HepG2 (cell line): Measurements from ENCODE around the gene JAZF1. TPM values are rescaled to one million over a fixed set of nuclear protein-coding genes. Genes with fewer than 3 reads are reported as not detected.

Source experiments
- ATAC-seq: fragments of 200-7000 bp; cut with Tn5 transposase; 3 replicates; pipeline ENCODE4 v1.9.1; 2020; ENCODE audit warnings: mild to moderate bottlenecking, moderate library complexity
- BruUV-seq: library from RNA; stranded (reverse); fragments of 400-500 nt; replicated peaks from 2 replicates; lab custom pipeline; 2021; lab: Mats Ljungman, UMichigan
- CTCF ChIA-PET: fragments of 300-600 bp; formaldehyde crosslinking; extraction: SDS; loops from one replicate; lab custom pipeline; 2021; ENCODE audit warnings: low total read pairs, inconsistent platforms, low intra/inter-chr PET ratio; lab: Yijun Ruan, JAX
- POLR2A ChIA-PET: fragments of 350-600 bp; sonication (Branson Sonifier 250); formaldehyde crosslinking; loops from one replicate; lab custom pipeline; 2020; ENCODE audit warnings: antibody characterized with exemption, inconsistent platforms; lab: Yijun Ruan, JAX
- DNase-seq: peaks from one replicate; pipeline ENCODE4 v3.0.0-alpha.2; 2015; ENCODE audit warnings: low spot score
- FAIRE-seq: peaks from 3 replicates; lab custom pipeline; 2011; peaks lifted over from hg19 to GRCh38; lab: Jason Lieb, UNC
- H2AFZ ChIP-seq: one replicate; pipeline ENCODE4 v1.6.1; 2011; ENCODE audit warnings: low read length, inconsistent platforms
- H3K27ac ChIP-seq: fragments of 300-600 bp; 3 replicates; pipeline ENCODE4 v1.8.0; 2011; ENCODE audit warnings: mixed run types, mild to moderate bottlenecking, mixed read lengths, low read length, inconsistent platforms; ENCODE audit not compliant: insufficient read depth; ENCODE audit errors: extremely low read length
- H3K27me3 ChIP-seq, 2 experiments: fragments of 200-600 bp in 1 of 2; 2 replicates in 1 of 2; 3 replicates in 1 of 2; pipeline versions ENCODE4 v1.6.0 to v1.8.0; 2011; ENCODE audit warnings: low read length in 2 of 2, mild to moderate bottlenecking in 2 of 2, moderate library complexity in 2 of 2, inconsistent platforms in 1 of 2; ENCODE audit not compliant: insufficient read depth in 2 of 2, control insufficient read depth in 1 of 2
- H3K36me3 ChIP-seq, 2 experiments: fragments of 200-600 bp in 1 of 2; replicated peaks in 1 of 2; 2 replicates in 1 of 2; 3 replicates in 1 of 2; pipeline versions ENCODE4 v1.5.1 to v1.8.0; 2011; ENCODE audit warnings: low read length in 2 of 2, inconsistent platforms in 1 of 2; ENCODE audit not compliant: insufficient read depth in 2 of 2, control insufficient read depth in 1 of 2
- H3K4me1 ChIP-seq: 2 replicates; pipeline ENCODE4 v1.5.1; 2012; ENCODE audit warnings: low read length, inconsistent platforms; ENCODE audit not compliant: insufficient read depth
- H3K4me2 ChIP-seq: 2 replicates; pipeline ENCODE4 v1.6.0; 2011; ENCODE audit warnings: low read depth, low read length, inconsistent platforms
- H3K4me3 ChIP-seq, 3 experiments: fragments of 200-600 bp in 1 of 3; sonication (generic), shearing (Covaris generic) in 1 of 3; replicated peaks in 1 of 3; 2 replicates each; pipeline ENCODE4 v1.5.1; 2011 to 2016; ENCODE audit warnings: low read length in 3 of 3, inconsistent platforms in 2 of 3, low read depth in 2 of 3, mild to moderate bottlenecking in 2 of 3, control low read depth in 1 of 3, mixed read lengths in 1 of 3; ENCODE audit not compliant: insufficient read depth in 1 of 3
- H3K79me2 ChIP-seq: one replicate; pipeline ENCODE4 v1.6.1; 2011; ENCODE audit warnings: low read length, inconsistent platforms; ENCODE audit not compliant: insufficient read depth
- H3K9ac ChIP-seq: 2 replicates; pipeline ENCODE4 v1.6.0; 2011; ENCODE audit warnings: mild to moderate bottlenecking, low read depth, low read length, inconsistent platforms; ENCODE audit not compliant: insufficient read depth
- H3K9me3 ChIP-seq: 2 replicates; pipeline ENCODE4 v1.5.1; 2012; ENCODE audit warnings: mild to moderate bottlenecking, low read length
- H4K20me1 ChIP-seq: 2 replicates; pipeline ENCODE4 v1.6.0; 2011; ENCODE audit warnings: inconsistent platforms, mild to moderate bottlenecking, low read length, moderate library complexity; ENCODE audit not compliant: insufficient read depth
- ARID5B ChIP-seq: IDR thresholded peaks from 2 replicates; pipeline ENCODE4 v1.4.0; 2020; ENCODE audit warnings: mild to moderate bottlenecking, missing genetic modification reagents
- ATF7-NPFF ChIP-seq: sonication (generic); formaldehyde crosslinking; IDR thresholded peaks from 2 replicates; pipeline ENCODE4 v1.8.1; 2023; ENCODE audit warnings: mild to moderate bottlenecking, low read depth, missing genetic modification reagents, moderate library complexity
- CREM ChIP-seq, 2 experiments: sonication (generic) in 1 of 2; formaldehyde crosslinking in 1 of 2; IDR thresholded peaks; 2 replicates each; pipeline versions ENCODE4 v1.4.0 to v1.6.1; 2016 to 2020; ENCODE audit warnings: antibody characterized with exemption in 1 of 2, mild to moderate bottlenecking in 1 of 2, missing genetic modification reagents in 1 of 2
- ELF4 ChIP-seq: sonication (generic); formaldehyde crosslinking; IDR thresholded peaks from 2 replicates; pipeline ENCODE4 v1.5.0; 2020; ENCODE audit warnings: missing genetic modification reagents, mild to moderate bottlenecking, moderate library complexity, borderline replicate concordance
- JUNB ChIP-seq: sonication (generic); formaldehyde crosslinking; IDR thresholded peaks from 2 replicates; pipeline ENCODE4 v1.8.0; 2022; ENCODE audit warnings: missing genetic modification reagents, mild to moderate bottlenecking, borderline replicate concordance
- JUND ChIP-seq: sonication (generic); formaldehyde crosslinking; IDR thresholded peaks from 2 replicates; pipeline ENCODE4 v1.8.0; 2022; ENCODE audit warnings: mild to moderate bottlenecking, missing genetic modification reagents
- NKX3-1 ChIP-seq: sonication (generic); formaldehyde crosslinking; IDR thresholded peaks from 2 replicates; pipeline ENCODE4 v1.5.0; 2020; ENCODE audit warnings: missing genetic modification reagents
- NR2F1 ChIP-seq, 2 experiments: fragments of 450-650 bp in 1 of 2; formaldehyde crosslinking in 1 of 2; IDR thresholded peaks; 2 replicates each; pipeline versions ENCODE4 v1.5.0 to v1.6.1; 2016 to 2020; ENCODE audit warnings: mild to moderate bottlenecking in 1 of 2, missing compliant biosample characterization in 1 of 2, missing genetic modification reagents in 1 of 2, moderate library complexity in 1 of 2
- PBX2 ChIP-seq: IDR thresholded peaks from 2 replicates; pipeline ENCODE4 v1.6.1; 2016; ENCODE audit warnings: control low read depth
- PHB2 ChIP-seq: fragments of 450-650 bp; IDR thresholded peaks from 2 replicates; pipeline ENCODE4 v1.6.1; 2018; ENCODE audit not compliant: partially characterized antibody
- RCOR2 ChIP-seq: IDR thresholded peaks from 2 replicates; pipeline ENCODE4 v1.6.1; 2016; ENCODE audit warnings: missing biosample characterization, missing genetic modification reagents
- TEF ChIP-seq: sonication (generic); formaldehyde crosslinking; IDR thresholded peaks from 2 replicates; pipeline ENCODE4 v1.5.0; 2020; ENCODE audit warnings: missing genetic modification reagents
- TP53 ChIP-seq: sonication (generic); formaldehyde crosslinking; conservative IDR thresholded peaks from 2 replicates; pipeline ENCODE4 v1.4.0; 2020; ENCODE audit warnings: missing genetic modification reagents
- ZBTB42 ChIP-seq: sonication (generic); formaldehyde crosslinking; IDR thresholded peaks from 2 replicates; pipeline ENCODE4 v1.5.0; 2020; ENCODE audit warnings: mild to moderate bottlenecking, missing genetic modification reagents
- ZNF446 ChIP-seq: sonication (generic); formaldehyde crosslinking; IDR thresholded peaks from 2 replicates; pipeline ENCODE4 v1.5.0; 2020; ENCODE audit warnings: mild to moderate bottlenecking, missing genetic modification reagents
- ZNF562 ChIP-seq: sonication (generic); formaldehyde crosslinking; IDR thresholded peaks from 2 replicates; pipeline ENCODE4 v1.8.0; 2022; ENCODE audit warnings: missing genetic modification reagents, borderline replicate concordance
- WGBS: methylation state at CpG from one replicate; pipeline ENCODE4 v1.1.6; 2017; ENCODE audit warnings: low lambda C conversion rate; 5-methylcytosine and 5-hydroxymethylcytosine counted together
- in situ Hi-C: cut with HindIII; loops from 2 replicates; pipeline ENCODE4 v1.10.0; 2017; ENCODE audit warnings: low pct_unique_long_range_greater_than_20kb; ENCODE audit not compliant: extremely low pct_ligation_motif_present
- intact Hi-C: fragments of 100-400 bp; cut with micrococcal nuclease; formaldehyde crosslinking; loops from one replicate; pipeline ENCODE4 v1.10.0; 2022; ENCODE audit not compliant: unreplicated experiment
- polyA plus RNA-seq, 8 experiments: library from polyadenylated mRNA; depleted of rRNA in 3 of 8; stranded (reverse) in 7 of 8; unstranded in 1 of 8; fragments of >200 nt; fragmentation: Illumina TruSeq in 4 of 8; extraction: Trizol in 4 of 8; gene quantifications; 2 replicates each; pipeline versions ENCODE4 v1.2.1 to v1.2.3, GENCODE V29; 2011 to 2016; ENCODE audit warnings: low read depth in 4 of 8, missing spikeins in 1 of 8, mixed read lengths in 1 of 8; ENCODE audit not compliant: insufficient read depth in 1 of 8
- total RNA-seq, 5 experiments: library from RNA; depleted of rRNA; stranded (reverse); fragments of >200 nt; fragmentation: Illumina TruSeq; extraction: Trizol; gene quantifications; 2 replicates each; pipeline ENCODE4 v1.2.3, GENCODE V29; 2016; ENCODE audit warnings: low read depth in 1 of 5

The JAZF1 gene
- total and polyA plus RNA-seq, 2 of the 13 experiments (the other 11 are each of a cell fraction or from before 2014, with no cell fraction given): not detected

- TF ChIP-seq ARID5B (CRISPR knock-in tag): no peak
- TF ChIP-seq PBX2 (CRISPR knock-in tag): no peak
- TF ChIP-seq JUNB: no peak
- no peak for TF ChIP-seq ATF7-NPFF (CRISPR knock-in tag)
- no peak for TF ChIP-seq ZBTB42 (CRISPR knock-in tag)
Measured at GRCh38 chr7:28135315-28135714, 45.3 kb downstream of the JAZF1 start (continued).

GRCh38 chr7:28133872-28134271, 46.7 kb downstream of the JAZF1 start:
- no peak for FAIRE-seq
- ChIA-PET CTCF (no interaction called here), POLR2A (no interaction called here)
- TF ChIP-seq ELF4 (CRISPR knock-in tag): no peak
- TF ChIP-seq PHB2: no peak
- no peak for TF ChIP-seq ZNF562 (CRISPR knock-in tag)
- TF ChIP-seq TP53 (CRISPR knock-in tag): no peak
- no peak for TF ChIP-seq JUND (CRISPR knock-in tag)
- no peak for TF ChIP-seq CREM (IDR thresholded peaks at IDR 0.05)
- no peak for TF ChIP-seq CREM (CRISPR knock-in tag; IDR thresholded peaks at IDR 0.05)
- TF ChIP-seq RCOR2 (CRISPR knock-in tag): no peak
- TF ChIP-seq NKX3-1 (CRISPR knock-in tag): no peak
- no peak for TF ChIP-seq ZNF446 (CRISPR knock-in tag)
- no peak for TF ChIP-seq NR2F1 (CRISPR knock-in tag; IDR thresholded peaks at IDR 0.05)
- no peak for TF ChIP-seq PBX2 (CRISPR knock-in tag)
- TF ChIP-seq TEF: no peak

More at GRCh38 chr7:28133872-28134271, 46.7 kb downstream of the JAZF1 start:
- intact Hi-C loops: no loop called here
- Histone ChIP-seq H3K79me2 (no peaks in the 10 kb centered on the region), H3K9ac (no peak overlapping the region), H3K4me3 (no peak overlapping the region), H3K27ac (no peak overlapping the region), H3K4me2 (no peak overlapping the region), H2AFZ (no peak overlapping the region), H4K20me1 (no peaks in the 10 kb centered on the region), H3K36me3 (no peaks in the 10 kb centered on the region), H3K4me1 (no peaks in the 10 kb centered on the region), H3K9me3 (no peaks in the 10 kb centered on the region), H3K27me3 (0 out of 5 replicates have a peak, but pooled peaks cover 0 to 1% of the 10 kb centered on the region in 2 experiments)
- DNase-seq (no peak), ATAC-seq (no peak)
- in situ Hi-C loops: no loop called here
- WGBS: 0% methylated on average over 1 of the region's 1 CpG
- no TSS peak for BruUV-seq
